GM12801 (cell line): ENCODE measurements around the gene SIPA1L2.

ENCODE experiments used
- CTCF ChIP-seq: IDR thresholded peaks from one replicate; pipeline ENCODE4 v1.5.1; 2011; ENCODE audit warnings: control low read depth; ENCODE audit not compliant: insufficient read length; ENCODE audit errors: extremely low read depth

SIPA1L2 gene

GRCh38 chr1:232630047-232630893 lies at the start of gene SIPA1L2:
Gene SIPA1L2, minus strand, starts transcription at chr1:232630133. Its CDS starts 114,794 bp downstream, at chr1:232515339.
- no peak for TF ChIP-seq CTCF

- no peak for TF ChIP-seq CTCF
Observed at GRCh38 chr1:232678185-232678886, 48.4 kb upstream of the SIPA1L2 start.

- no peak for TF ChIP-seq CTCF
Observed at GRCh38 chr1:232676307-232676706, 46.4 kb upstream of the SIPA1L2 start.

- TF ChIP-seq CTCF, result no peak
Observed at GRCh38 chr1:232675898-232676297, 46.0 kb upstream of the SIPA1L2 start.

- no peak for TF ChIP-seq CTCF
Observed at GRCh38 chr1:232675260-232675659, 45.3 kb upstream of the SIPA1L2 start.

- no peak for TF ChIP-seq CTCF
Observed at GRCh38 chr1:232673256-232673655, 43.3 kb upstream of the SIPA1L2 start.

- TF ChIP-seq CTCF, result no peak
Observed at GRCh38 chr1:232669981-232670747, 40.2 kb upstream of the SIPA1L2 start.
